ENCODE measurements around the gene OSTF1.

The OSTF1 gene

DNA sequence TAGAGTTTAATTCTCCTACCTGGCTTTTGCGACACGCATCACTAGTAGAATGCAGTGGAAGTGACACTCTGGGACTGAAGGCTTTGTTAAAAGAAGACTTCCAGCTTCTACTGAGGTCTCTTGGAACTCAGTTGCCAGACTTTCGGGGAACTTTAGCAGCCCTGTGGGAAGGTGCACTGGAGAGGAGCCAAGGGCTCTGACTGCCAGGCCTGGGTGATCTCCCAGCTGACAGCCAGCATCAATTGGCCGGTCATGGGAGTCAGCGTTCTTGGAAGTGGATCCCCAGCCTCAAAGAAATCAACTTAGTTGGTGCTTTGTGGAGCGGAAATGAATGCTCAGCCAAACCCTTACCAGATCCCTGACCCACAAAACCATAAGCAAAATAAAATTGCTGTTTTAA lies 87.1 kb downstream of the OSTF1 start:
- H3K4me3 ChIP-seq (IDR thresholded peaks at IDR 0.05; ENCODE audit: insufficient read depth, low read depth, low read length): no peak overlapping the region
- H3K27ac ChIP-seq: no peak overlapping the region
- H3K79me2 ChIP-seq (ENCODE audit: insufficient read depth, low read depth): no peaks in the 10 kb centered on the region
- no peaks in the 10 kb centered on the region for H3K36me3 ChIP-seq (ENCODE audit: insufficient read depth)
- H4K20me1 ChIP-seq (ENCODE audit: insufficient read depth): no peaks in the 10 kb centered on the region
- H2AFZ ChIP-seq (ENCODE audit: low read depth): no peak overlapping the region
- H3K4me2 ChIP-seq: no peak overlapping the region
- no peak overlapping the region for H3K9ac ChIP-seq
- H3K4me1 ChIP-seq (ENCODE audit: low read depth, poor library complexity, severe bottlenecking): peaks cover 36% of the 10 kb centered on the region
- no peaks in the 10 kb centered on the region for H3K27me3 ChIP-seq (ENCODE audit: insufficient read depth, low read depth)
- TF ChIP-seq, protein P1, sequence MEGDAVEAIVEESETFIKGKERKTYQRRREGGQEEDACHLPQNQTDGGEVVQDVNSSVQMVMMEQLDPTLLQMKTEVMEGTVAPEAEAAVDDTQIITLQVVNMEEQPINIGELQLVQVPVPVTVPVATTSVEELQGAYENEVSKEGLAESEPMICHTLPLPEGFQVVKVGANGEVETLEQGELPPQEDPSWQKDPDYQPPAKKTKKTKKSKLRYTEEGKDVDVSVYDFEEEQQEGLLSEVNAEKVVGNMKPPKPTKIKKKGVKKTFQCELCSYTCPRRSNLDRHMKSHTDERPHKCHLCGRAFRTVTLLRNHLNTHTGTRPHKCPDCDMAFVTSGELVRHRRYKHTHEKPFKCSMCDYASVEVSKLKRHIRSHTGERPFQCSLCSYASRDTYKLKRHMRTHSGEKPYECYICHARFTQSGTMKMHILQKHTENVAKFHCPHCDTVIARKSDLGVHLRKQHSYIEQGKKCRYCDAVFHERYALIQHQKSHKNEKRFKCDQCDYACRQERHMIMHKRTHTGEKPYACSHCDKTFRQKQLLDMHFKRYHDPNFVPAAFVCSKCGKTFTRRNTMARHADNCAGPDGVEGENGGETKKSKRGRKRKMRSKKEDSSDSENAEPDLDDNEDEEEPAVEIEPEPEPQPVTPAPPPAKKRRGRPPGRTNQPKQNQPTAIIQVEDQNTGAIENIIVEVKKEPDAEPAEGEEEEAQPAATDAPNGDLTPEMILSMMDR (conservative IDR thresholded peaks at IDR 0.05; ENCODE audit: low read depth, low read length): no peak

DNA sequence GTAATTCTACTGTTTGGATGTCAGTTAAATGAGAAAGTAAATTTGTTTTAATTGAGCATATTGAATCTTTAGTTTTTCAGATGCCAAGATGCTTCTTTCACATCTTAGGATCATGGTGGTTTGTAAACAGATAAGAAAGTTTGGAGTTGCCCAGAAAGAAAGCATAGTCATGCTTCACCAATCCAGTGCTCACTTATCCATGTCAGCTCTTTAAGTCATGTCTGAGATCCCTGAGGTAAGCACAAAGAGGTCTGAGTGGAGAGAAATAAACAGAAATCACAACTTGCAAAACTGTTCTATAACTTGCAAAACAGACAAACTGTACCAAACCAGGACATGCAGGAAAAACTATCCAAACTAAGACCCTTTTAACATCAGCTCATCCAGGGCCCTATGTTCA lies 87.7 kb downstream of the OSTF1 start:
- Histone ChIP-seq H3K36me3 (ENCODE audit: insufficient read depth) (no peaks in the 10 kb centered on the region), H3K79me2 (ENCODE audit: insufficient read depth, low read depth) (no peaks in the 10 kb centered on the region), H3K9ac (no peak overlapping the region)

DNA sequence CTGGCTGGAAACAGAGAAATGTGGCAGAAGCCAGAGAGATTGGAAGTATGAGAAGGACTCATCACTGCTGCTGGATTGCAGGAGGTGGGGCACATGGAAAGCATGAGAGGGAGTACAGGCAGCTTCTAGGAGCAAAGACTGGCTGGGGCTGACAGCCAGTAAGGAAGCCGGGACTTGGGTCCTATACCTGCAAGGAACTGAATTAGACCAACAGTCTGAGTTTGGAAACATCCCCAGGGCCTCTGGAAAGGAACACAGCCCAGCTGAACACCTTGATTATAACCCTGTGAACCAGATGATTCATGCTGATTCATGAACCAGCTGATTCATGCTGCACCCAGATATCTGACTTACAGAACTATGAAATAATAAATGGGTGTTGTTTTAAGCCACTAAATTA lies 93.4 kb downstream of the OSTF1 start:
- no peak overlapping the region for H3K27ac ChIP-seq

More for the DNA sequence above, 87.7 kb downstream of the OSTF1 start:
- Histone ChIP-seq H3K4me2 (no peak overlapping the region), H3K4me1 (ENCODE audit: low read depth, poor library complexity, severe bottlenecking) (peaks cover 30% of the 10 kb centered on the region), H3K27me3 (ENCODE audit: insufficient read depth, low read depth) (no peaks in the 10 kb centered on the region), H3K27ac (no peak overlapping the region), H3K4me3 (IDR thresholded peaks at IDR 0.05; ENCODE audit: insufficient read depth, low read depth, low read length) (no peak overlapping the region), H2AFZ (ENCODE audit: low read depth) (no peak overlapping the region), H4K20me1 (ENCODE audit: insufficient read depth) (no peaks in the 10 kb centered on the region)
- TF ChIP-seq, protein P1 (conservative IDR thresholded peaks at IDR 0.05; ENCODE audit: low read depth, low read length): no peak

DNA sequence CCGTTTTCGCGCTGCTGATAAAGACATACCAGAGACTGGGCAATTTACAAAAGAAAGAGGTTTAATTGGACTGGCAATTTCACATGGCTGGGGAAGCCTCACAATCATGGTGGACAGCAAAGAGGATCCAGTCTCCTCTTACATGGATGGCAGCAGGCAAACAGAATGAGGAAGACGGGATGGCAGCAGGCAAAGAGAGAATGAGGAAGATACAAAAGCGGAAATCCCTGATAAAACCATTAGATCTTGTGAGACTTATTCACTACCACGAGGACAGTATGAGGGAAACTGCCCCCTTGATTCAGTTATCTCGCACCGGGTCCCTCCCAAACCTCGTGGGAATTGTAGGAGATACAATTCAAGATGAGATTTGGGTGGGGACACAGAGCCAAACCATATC lies 95.0 kb downstream of the OSTF1 start:
- TF ChIP-seq, protein P1 (conservative IDR thresholded peaks at IDR 0.05; ENCODE audit: low read depth, low read length): no peak
- no peak overlapping the region for H3K9ac ChIP-seq
- no peak overlapping the region for H3K27ac ChIP-seq
- H3K4me3 ChIP-seq (IDR thresholded peaks at IDR 0.05; ENCODE audit: insufficient read depth, low read depth, low read length): no peak overlapping the region
- H4K20me1 ChIP-seq (ENCODE audit: insufficient read depth): no peaks in the 10 kb centered on the region
- H3K36me3 ChIP-seq (ENCODE audit: insufficient read depth): no peaks in the 10 kb centered on the region
- H3K79me2 ChIP-seq (ENCODE audit: insufficient read depth, low read depth): no peaks in the 10 kb centered on the region
- H3K27me3 ChIP-seq (ENCODE audit: insufficient read depth, low read depth): no peaks in the 10 kb centered on the region
- no peak overlapping the region for H2AFZ ChIP-seq (ENCODE audit: low read depth)
- no peak overlapping the region for H3K4me2 ChIP-seq
- H3K4me1 ChIP-seq (ENCODE audit: low read depth, poor library complexity, severe bottlenecking): peaks cover 15% of the 10 kb centered on the region

More for the DNA sequence above, 93.4 kb downstream of the OSTF1 start:
- no peak overlapping the region for H3K4me3 ChIP-seq (IDR thresholded peaks at IDR 0.05; ENCODE audit: insufficient read depth, low read depth, low read length)
- H3K79me2 ChIP-seq (ENCODE audit: insufficient read depth, low read depth): no peaks in the 10 kb centered on the region
- H3K4me1 ChIP-seq (ENCODE audit: low read depth, poor library complexity, severe bottlenecking): peaks cover 12% of the 10 kb centered on the region
- no peak overlapping the region for H2AFZ ChIP-seq (ENCODE audit: low read depth)
- H3K9ac ChIP-seq: no peak overlapping the region
- no peaks in the 10 kb centered on the region for H3K36me3 ChIP-seq (ENCODE audit: insufficient read depth)
- H3K27me3 ChIP-seq (ENCODE audit: insufficient read depth, low read depth): no peaks in the 10 kb centered on the region
- no peak overlapping the region for H3K4me2 ChIP-seq
- H4K20me1 ChIP-seq (ENCODE audit: insufficient read depth): no peaks in the 10 kb centered on the region
- TF ChIP-seq, protein P1 (conservative IDR thresholded peaks at IDR 0.05; ENCODE audit: low read depth, low read length): no peak

Measured in KMS-11 (cell line).